ENCODE measurements around the gene C6orf120.

C6orf120 gene

GRCh38 chr6:169729961-169730360 is 28.0 kb downstream of the C6orf120 start:
- no peak for TF ChIP-seq CTCF (conservative IDR thresholded peaks at IDR 0.05; ENCODE audit: control insufficient read depth, insufficient read depth, low read depth, low read length)
- no peak overlapping the region for H3K4me3 ChIP-seq (ENCODE audit: control insufficient read depth, low read depth, low read length)
- no peak for DNase-seq (ENCODE audit: low read depth)

- DNase-seq (ENCODE audit: low read depth), result peak; percentile 70
- TF ChIP-seq CTCF (conservative IDR thresholded peaks at IDR 0.05; ENCODE audit: control insufficient read depth, insufficient read depth, low read depth, low read length), result no peak
These were observed 36.5 kb downstream of the C6orf120 start for GRCh38 chr6:169738204-169738975.

GRCh38 chr6:169738976-169739529 is 37.1 kb downstream of the C6orf120 start:
- no peak for TF ChIP-seq CTCF (conservative IDR thresholded peaks at IDR 0.05; ENCODE audit: control insufficient read depth, insufficient read depth, low read depth, low read length)
- no peak for DNase-seq (ENCODE audit: low read depth)
- H3K4me3 ChIP-seq (ENCODE audit: control insufficient read depth, low read depth, low read length), result no peak overlapping the region

More at GRCh38 chr6:169738204-169738975, 36.5 kb downstream of the C6orf120 start:
- no peak overlapping the region for H3K4me3 ChIP-seq (ENCODE audit: control insufficient read depth, low read depth, low read length)

- DNase-seq (ENCODE audit: low read depth), result no peak
- TF ChIP-seq CTCF (conservative IDR thresholded peaks at IDR 0.05; ENCODE audit: control insufficient read depth, insufficient read depth, low read depth, low read length), result no peak
- no peak overlapping the region for H3K4me3 ChIP-seq (ENCODE audit: control insufficient read depth, low read depth, low read length)
These were observed 39.4 kb downstream of the C6orf120 start for GRCh38 chr6:169741344-169741743.

- DNase-seq (ENCODE audit: low read depth), result no peak
- H3K4me3 ChIP-seq (ENCODE audit: control insufficient read depth, low read depth, low read length), result no peak overlapping the region
- TF ChIP-seq CTCF (conservative IDR thresholded peaks at IDR 0.05; ENCODE audit: control insufficient read depth, insufficient read depth, low read depth, low read length), result no peak
These were observed 43.5 kb downstream of the C6orf120 start for GRCh38 chr6:169745405-169745804.

GRCh38 chr6:169746556-169746955 is 44.6 kb downstream of the C6orf120 start:
- DNase-seq (ENCODE audit: low read depth), result no peak
- H3K4me3 ChIP-seq (ENCODE audit: control insufficient read depth, low read depth, low read length), result no peak overlapping the region
- no peak for TF ChIP-seq CTCF (conservative IDR thresholded peaks at IDR 0.05; ENCODE audit: control insufficient read depth, insufficient read depth, low read depth, low read length)
